Calu3 (cell line): ENCODE measurements around the gene COMMD7. TPM values are rescaled to one million over a fixed set of nuclear protein-coding genes. Genes with fewer than 3 reads are reported as not detected.
A peak's percentile ranks its signal among the peaks of the same experiment; 100 is the strongest.

ENCODE experiments used
- BruUV-seq: library from RNA; stranded (reverse); fragments of 400-500 nt; replicated peaks from 2 replicates; lab custom pipeline; 2021; lab: Mats Ljungman, UMichigan
- CTCF ChIA-PET: fragments of 300-600 bp; sonication (Branson Sonifier 250); formaldehyde crosslinking; loops from one replicate; lab custom pipeline; 2022; ENCODE audit warnings: antibody characterized with exemption; lab: Charles Lee
- DNase-seq: peaks from one replicate; pipeline ENCODE4 v3.0.0; 2022
- H3K27ac Mint-ChIP-seq: one replicate; pipeline ENCODE4 v1.8.0; 2022; ENCODE audit warnings: mixed read lengths; ENCODE audit not compliant: unreplicated experiment
- H3K27me3 Mint-ChIP-seq: one replicate; pipeline ENCODE4 v1.8.0; 2022; ENCODE audit warnings: mixed read lengths; ENCODE audit not compliant: unreplicated experiment
- H3K36me3 Mint-ChIP-seq: one replicate; pipeline ENCODE4 v1.8.0; 2022; ENCODE audit warnings: mild to moderate bottlenecking, moderate library complexity, mixed read lengths; ENCODE audit not compliant: insufficient read depth, unreplicated experiment
- H3K4me1 Mint-ChIP-seq: one replicate; pipeline ENCODE4 v1.8.0; 2022; ENCODE audit warnings: mild to moderate bottlenecking, low read depth, mixed read lengths; ENCODE audit not compliant: unreplicated experiment
- H3K4me3 Mint-ChIP-seq: one replicate; pipeline ENCODE4 v1.8.0; 2022; ENCODE audit warnings: mild to moderate bottlenecking, low read depth, moderate library complexity, mixed read lengths; ENCODE audit not compliant: unreplicated experiment
- H3K9me3 Mint-ChIP-seq: one replicate; pipeline ENCODE4 v1.8.0; 2022; ENCODE audit warnings: low read depth, mixed read lengths; ENCODE audit not compliant: unreplicated experiment
- CTCF ChIP-seq: fragments of 200-600 bp; IDR thresholded peaks from one replicate; pipeline ENCODE4 v1.8.0; 2022; ENCODE audit warnings: antibody characterized with exemption; ENCODE audit not compliant: unreplicated experiment
- intact Hi-C: fragments of 100-400 bp; cut with micrococcal nuclease; formaldehyde crosslinking; loops from one replicate; pipeline ENCODE4 v1.10.0; 2022; ENCODE audit not compliant: unreplicated experiment
- total RNA-seq: library from RNA; stranded (reverse); gene quantifications from 2 replicates; pipeline ENCODE4 v1.2.3, GENCODE V29; 2022

Gene COMMD7
- total RNA-seq, 1 experiment from 2014 or later, result 56.0 TPM

- Mint-ChIP-seq H3K36me3 (peaks cover 4% of the 10 kb centered on the region), H3K9me3 (no peaks in the 10 kb centered on the region), H3K27me3 (no peaks in the 10 kb centered on the region), H3K4me3 (no peak overlapping the region), H3K27ac (no peak overlapping the region), H3K4me1 (peaks cover 8% of the 10 kb centered on the region)
- DNase-seq, result no peak
- no peak for TF ChIP-seq CTCF
- no TSS peak for BruUV-seq
- CTCF ChIA-PET, result interaction anchor here (0.5 to 1.5 kb wide), 12 partner anchors 13 to 688 kb away, joined by 3 to 20 read pairs (median 4); partner anchors contain the start of genes C20orf203, MAPRE1 and SUN5
- intact Hi-C loops, result loop anchor here (1.0 to 2.0 kb wide), 3 partner anchors 32 to 306 kb away; no protein-coding TSS in a partner anchor
Measured at GRCh38 chr20:32790751-32791057, 47.4 kb upstream of the COMMD7 start.

GRCh38 chr20:32789896-32790750 lies 46.9 kb upstream of the COMMD7 start:
- no peaks in the 10 kb centered on the region for H3K27me3 Mint-ChIP-seq
- peak; percentile 100 for TF ChIP-seq CTCF
- DNase-seq, result peak; percentile 90
- H3K4me3 Mint-ChIP-seq, result no peak overlapping the region
- peaks cover 8% of the 10 kb centered on the region for H3K4me1 Mint-ChIP-seq
- H3K9me3 Mint-ChIP-seq, result no peaks in the 10 kb centered on the region
- no peak overlapping the region for H3K27ac Mint-ChIP-seq
- intact Hi-C loops, result loop anchor here (1.0 to 2.0 kb wide), 3 partner anchors 33 to 306 kb away; no protein-coding TSS in a partner anchor
- CTCF ChIA-PET, result interaction anchor here (0.5 to 1.5 kb wide), 15 partner anchors 8 to 687 kb away, joined by 3 to 20 read pairs (median 3); partner anchors contain the start of genes C20orf203, MAPRE1 and SUN5
- BruUV-seq, result no TSS peak
- H3K36me3 Mint-ChIP-seq, result peaks cover 4% of the 10 kb centered on the region

GRCh38 chr20:32787168-32787567 lies 43.9 kb upstream of the COMMD7 start:
- no peak for DNase-seq
- Mint-ChIP-seq H3K36me3 (peaks cover 4% of the 10 kb centered on the region), H3K4me3 (no peak overlapping the region), H3K9me3 (no peaks in the 10 kb centered on the region), H3K4me1 (peaks cover 6% of the 10 kb centered on the region), H3K27ac (no peak overlapping the region), H3K27me3 (no peaks in the 10 kb centered on the region)
- TF ChIP-seq CTCF, result no peak
- BruUV-seq, result no TSS peak
- CTCF ChIA-PET, result no interaction called here
- intact Hi-C loops, result no loop called here

GRCh38 chr20:32786059-32786760 lies 42.9 kb upstream of the COMMD7 start:
- CTCF ChIA-PET, result interaction anchor here (0.5 kb wide), 1 partner anchor 20 kb away, joined by 3 read pairs; no protein-coding TSS in a partner anchor
- Mint-ChIP-seq H3K4me3 (no peak overlapping the region), H3K4me1 (no peaks in the 10 kb centered on the region)

More at GRCh38 chr20:32786059-32786760, 42.9 kb upstream of the COMMD7 start:
- Mint-ChIP-seq H3K36me3 (peaks cover 4% of the 10 kb centered on the region), H3K27me3 (no peaks in the 10 kb centered on the region), H3K9me3 (no peaks in the 10 kb centered on the region), H3K27ac (no peak overlapping the region)
- no TSS peak for BruUV-seq
- DNase-seq, result no peak
- intact Hi-C loops, result no loop called here
- no peak for TF ChIP-seq CTCF
